Peyer's patch (tissue), 4 donors: ENCODE results near the gene ABCD3. TPM values are rescaled to one million over a fixed set of nuclear protein-coding genes. Genes with fewer than 3 reads are reported as not detected.

Experiments
- DNase-seq, 3 donors: peaks; one replicate each; pipeline ENCODE4 v3.0.0-alpha.2; 2017 to 2019
- H3K27ac ChIP-seq, 4 donors: fragments of 200-600 bp; sonication (generic); one replicate each; pipeline ENCODE4 v1.5.1; 2016 to 2019
- H3K27me3 ChIP-seq, 2 donors: fragments of 200-600 bp; sonication (generic); one replicate each; pipeline ENCODE4 v1.5.1; 2019
- H3K36me3 ChIP-seq, 3 donors: fragments of 200-600 bp; sonication (generic); one replicate each; pipeline ENCODE4 v1.5.1; 2016 to 2019
- H3K4me1 ChIP-seq, 4 donors: fragments of 200-600 bp; sonication (generic); one replicate each; pipeline ENCODE4 v1.5.1; 2016 to 2019
- H3K4me3 ChIP-seq, 4 donors: fragments of 200-600 bp; sonication (generic); 1 replicate in 3 of 4; 2 replicates in 1 of 4; pipeline ENCODE4 v1.5.1; 2016 to 2019; ENCODE audit warnings: mild to moderate bottlenecking in 1 of 4
- H3K9me3 ChIP-seq, 4 donors: fragments of 200-600 bp; sonication (generic); one replicate each; pipeline ENCODE4 v1.5.1; 2016 to 2019; ENCODE audit warnings: mild to moderate bottlenecking in 1 of 4
- CTCF ChIP-seq, 6 experiments: fragments of 450-650 bp in 4 of 6; fragments of 200-600 bp in 2 of 6; sonication (generic) in 1 of 6; IDR thresholded peaks; one replicate each; pipeline ENCODE4 v1.5.1; 2017 to 2019; ENCODE audit warnings: antibody characterized with exemption in 6 of 6, mild to moderate bottlenecking in 3 of 6, moderate library complexity in 1 of 6
- POLR2A ChIP-seq, 2 donors: fragments of 450-650 bp; IDR thresholded peaks; one replicate each; pipeline ENCODE4 v1.5.1; 2017; ENCODE audit warnings: antibody characterized with exemption in 2 of 2, mild to moderate bottlenecking in 2 of 2, moderate library complexity in 2 of 2
- total RNA-seq, 4 donors: library from RNA; depleted of rRNA; stranded (reverse); fragments of >200 nt; gene quantifications; one replicate each; pipeline ENCODE4 v1.1.0, GENCODE V29; 2016

The ABCD3 gene
- total RNA-seq, 4 donors from 2014 or later = 22.3 to 66.6 (median 57.0) TPM

- no peak for DNase-seq
- no peaks in the 10 kb centered on the region for H3K27me3 ChIP-seq
- TF ChIP-seq POLR2A (IDR thresholded peaks at IDR 0.05) (no peak), CTCF (IDR thresholded peaks at IDR 0.05) (no peak)
- no peaks in the 10 kb centered on the region for H3K4me1 ChIP-seq
- H3K9me3 ChIP-seq = no peaks in the 10 kb centered on the region
- H3K36me3 ChIP-seq = no peaks in the 10 kb centered on the region
- no peak overlapping the region for H3K27ac ChIP-seq
- no peak overlapping the region for H3K4me3 ChIP-seq
Observed at GRCh38 chr1:94396356-94397010, 21.7 kb upstream of the ABCD3 start.

- Histone ChIP-seq H3K9me3 (no peaks in the 10 kb centered on the region), H3K4me3 (no peak overlapping the region), H3K36me3 (no peaks in the 10 kb centered on the region), H3K27me3 (no peaks in the 10 kb centered on the region), H3K4me1 (no peaks in the 10 kb centered on the region), H3K27ac (no peak overlapping the region)
- TF ChIP-seq POLR2A (IDR thresholded peaks at IDR 0.05) = no peak
- TF ChIP-seq CTCF (IDR thresholded peaks at IDR 0.05) = no peak
- no peak for DNase-seq
Observed at GRCh38 chr1:94398356-94398755, 19.8 kb upstream of the ABCD3 start.

GRCh38 chr1:94399453-94399852 is 18.7 kb upstream of the ABCD3 start:
- H3K4me1 ChIP-seq = no peaks in the 10 kb centered on the region
- H3K4me3 ChIP-seq = no peak overlapping the region
- TF ChIP-seq CTCF (IDR thresholded peaks at IDR 0.05) (no peak), POLR2A (IDR thresholded peaks at IDR 0.05) (no peak)
- no peaks in the 10 kb centered on the region for H3K36me3 ChIP-seq
- no peak for DNase-seq
- no peak overlapping the region for H3K27ac ChIP-seq
- H3K27me3 ChIP-seq = no peaks in the 10 kb centered on the region
- H3K9me3 ChIP-seq = no peaks in the 10 kb centered on the region

GRCh38 chr1:94401206-94401605 is 17.0 kb upstream of the ABCD3 start:
- no peak for TF ChIP-seq CTCF (IDR thresholded peaks at IDR 0.05)
- no peak for DNase-seq
- Histone ChIP-seq H3K27me3 (no peaks in the 10 kb centered on the region), H3K4me1 (no peaks in the 10 kb centered on the region), H3K9me3 (no peaks in the 10 kb centered on the region), H3K36me3 (no peaks in the 10 kb centered on the region), H3K27ac (no peak overlapping the region), H3K4me3 (no peak overlapping the region)

GRCh38 chr1:94406446-94406845 is 11.7 kb upstream of the ABCD3 start:
- TF ChIP-seq POLR2A (IDR thresholded peaks at IDR 0.05) = no peak
- TF ChIP-seq CTCF (IDR thresholded peaks at IDR 0.05) = no peak
- Histone ChIP-seq H3K27ac (no peak overlapping the region), H3K4me1 (no peaks in the 10 kb centered on the region), H3K36me3 (no peaks in the 10 kb centered on the region), H3K27me3 (no peaks in the 10 kb centered on the region), H3K4me3 (no peak overlapping the region), H3K9me3 (no peaks in the 10 kb centered on the region)
- DNase-seq = no peak
